CD4-positive, alpha-beta T cell (primary cell): Measurements from ENCODE around the gene PNLIPRP1. TPM values are rescaled to one million over a fixed set of nuclear protein-coding genes. Genes with fewer than 3 reads are reported as not detected.

Experiments used
- ATAC-seq: fragments of 200-7000 bp; cut with Tn5 transposase; one replicate; pipeline ENCODE4 v1.10.0; 2022; ENCODE audit warnings: mild to moderate bottlenecking; ENCODE audit not compliant: poor library complexity
- CTCF ChIA-PET: fragments of 350-600 bp; sonication (Branson Sonifier 250); formaldehyde crosslinking; loops from one replicate; lab custom pipeline; 2021; ENCODE audit warnings: antibody characterized with exemption, inconsistent platforms; lab: Charles Lee
- POLR2A ChIA-PET: fragments of 350-600 bp; sonication (Branson Sonifier 250); formaldehyde crosslinking; loops from one replicate; lab custom pipeline; 2021; ENCODE audit warnings: antibody characterized with exemption, inconsistent platforms; lab: Charles Lee
- DNase-seq, 14 experiments: peaks; one replicate each; pipeline ENCODE4 v3.0.0-alpha.2; 2013 to 2020; ENCODE audit warnings: mixed read lengths in 2 of 14
- H3K27ac ChIP-seq, 2 donors: one replicate each; pipeline versions ENCODE4 v1.5.1 to v1.7.0; 2013; ENCODE audit warnings: low read length in 2 of 2, low read depth in 1 of 2, mild to moderate bottlenecking in 1 of 2
- H3K27me3 ChIP-seq, 2 experiments: 1 replicate in 1 of 2; 2 replicates in 1 of 2; pipeline versions ENCODE4 v1.6.1 to v1.7.0; 2013; ENCODE audit warnings: low read length in 2 of 2, control low read depth in 1 of 2, mild to moderate bottlenecking in 1 of 2, moderate library complexity in 1 of 2; ENCODE audit not compliant: insufficient read depth in 2 of 2, control insufficient read depth in 1 of 2
- H3K36me3 ChIP-seq: one replicate; pipeline ENCODE4 v1.6.1; 2013; ENCODE audit warnings: low read length, control low read depth; ENCODE audit not compliant: insufficient read depth
- H3K4me1 ChIP-seq: one replicate; pipeline ENCODE4 v1.6.1; 2013; ENCODE audit warnings: low read length, control low read depth; ENCODE audit not compliant: insufficient read depth
- H3K4me3 ChIP-seq: one replicate; pipeline ENCODE4 v1.5.1; 2013; ENCODE audit warnings: mild to moderate bottlenecking, low read length, moderate library complexity
- H3K9me3 ChIP-seq, 2 experiments: 1 replicate in 1 of 2; 2 replicates in 1 of 2; pipeline versions ENCODE4 v1.6.1 to v1.7.0; 2013; ENCODE audit warnings: low read length in 2 of 2, mild to moderate bottlenecking in 2 of 2, control low read depth in 1 of 2, moderate library complexity in 1 of 2; ENCODE audit not compliant: control insufficient read depth in 1 of 2, insufficient read depth in 1 of 2
- H3K27ac Mint-ChIP-seq: one replicate; pipeline ENCODE4 v1.8.0; 2020; ENCODE audit warnings: mixed read lengths
- H3K27me3 Mint-ChIP-seq: one replicate; pipeline ENCODE4 v1.8.0; 2021; ENCODE audit warnings: mixed read lengths
- H3K36me3 Mint-ChIP-seq: one replicate; pipeline ENCODE4 v1.8.0; 2021; ENCODE audit warnings: low read depth, mixed read lengths
- H3K4me1 Mint-ChIP-seq: one replicate; pipeline ENCODE4 v1.8.0; 2021; ENCODE audit warnings: low read depth, mixed read lengths
- H3K4me3 Mint-ChIP-seq: one replicate; pipeline ENCODE4 v1.8.0; 2020; ENCODE audit warnings: mild to moderate bottlenecking, mixed read lengths
- H3K9me3 Mint-ChIP-seq: one replicate; pipeline ENCODE4 v1.8.0; 2020; ENCODE audit warnings: mixed read lengths
- CTCF ChIP-seq: fragments of 200-600 bp; IDR thresholded peaks from one replicate; pipeline ENCODE4 v1.8.0; 2022; ENCODE audit warnings: antibody characterized with exemption, mild to moderate bottlenecking
- intact Hi-C, 2 experiments: fragments of 100-400 bp; cut with DNase I in 1 of 2; cut with micrococcal nuclease in 1 of 2; formaldehyde crosslinking; loops; one replicate each; pipeline versions ENCODE4 v1.15.1 to v1.9.0; 2023 to 2025; cut with DNase I, micrococcal nuclease
- total RNA-seq, 174 experiments: library from RNA in 2 of 174; stranded (reverse) in 2 of 174; gene quantifications; one replicate each; pipeline ENCODE4 v1.2.3 and lab custom pipeline; 2021 to 2026

The PNLIPRP1 gene
- total RNA-seq, 2 experiments from 2014 or later = not detected

GRCh38 chr10:116621476-116621875, 30.7 kb downstream of the PNLIPRP1 start:
- H3K27ac ChIP-seq = no peak overlapping the region
- Mint-ChIP-seq H3K9me3 (no peaks in the 10 kb centered on the region), H3K27me3 (peaks cover 51% of the 10 kb centered on the region), H3K36me3 (no peaks in the 10 kb centered on the region), H3K27ac (no peak overlapping the region), H3K4me3 (no peak overlapping the region), H3K4me1 (no peaks in the 10 kb centered on the region)
- peaks cover 5 to 6% of the 10 kb centered on the region in 2 experiments for H3K27me3 ChIP-seq
- ATAC-seq = no peak
- H3K36me3 ChIP-seq = no peaks in the 10 kb centered on the region
- intact Hi-C loops = loop anchor here in 1 of 2 experiments (10.0 kb wide), 1 partner anchor 1537 kb away; no protein-coding TSS in a partner anchor
- POLR2A ChIA-PET = no interaction called here
- CTCF ChIA-PET = no interaction called here
- H3K9me3 ChIP-seq = no peaks in the 10 kb centered on the region
- DNase-seq = no peak
- no peaks in the 10 kb centered on the region for H3K4me1 ChIP-seq
- TF ChIP-seq CTCF = no peak
- H3K4me3 ChIP-seq = no peak overlapping the region

GRCh38 chr10:116621934-116622655, 31.3 kb downstream of the PNLIPRP1 start:
- Mint-ChIP-seq H3K4me3 (no peak overlapping the region), H3K4me1 (no peaks in the 10 kb centered on the region), H3K27me3 (peaks cover 53% of the 10 kb centered on the region), H3K36me3 (no peaks in the 10 kb centered on the region), H3K27ac (no peak overlapping the region), H3K9me3 (no peaks in the 10 kb centered on the region)
- POLR2A ChIA-PET = no interaction called here
- Histone ChIP-seq H3K36me3 (no peaks in the 10 kb centered on the region), H3K4me3 (no peak overlapping the region), H3K27me3 (peaks cover 11 to 12% of the 10 kb centered on the region in 2 experiments), H3K4me1 (no peaks in the 10 kb centered on the region), H3K9me3 (no peaks in the 10 kb centered on the region), H3K27ac (no peak overlapping the region)
- intact Hi-C loops = loop anchor here in 1 of 2 experiments (10.0 kb wide), 1 partner anchor 1537 kb away; no protein-coding TSS in a partner anchor
- no peak for TF ChIP-seq CTCF
- DNase-seq (no peak), ATAC-seq (no peak)
- CTCF ChIA-PET = no interaction called here

GRCh38 chr10:116625845-116626244, 35.1 kb downstream of the PNLIPRP1 start:
- Histone ChIP-seq H3K27ac (no peak overlapping the region), H3K27me3 (peaks cover 13 to 18% of the 10 kb centered on the region in 2 experiments), H3K36me3 (no peaks in the 10 kb centered on the region), H3K4me1 (no peaks in the 10 kb centered on the region), H3K9me3 (no peaks in the 10 kb centered on the region), H3K4me3 (no peak overlapping the region)
- peaks cover 67% of the 10 kb centered on the region for H3K27me3 Mint-ChIP-seq
- H3K27ac Mint-ChIP-seq = no peak overlapping the region
- H3K4me1 Mint-ChIP-seq = no peaks in the 10 kb centered on the region
- ChIA-PET POLR2A (no interaction called here), CTCF (no interaction called here)
- no peak for TF ChIP-seq CTCF
- H3K4me3 Mint-ChIP-seq = no peak overlapping the region
- ATAC-seq = no peak
- H3K9me3 Mint-ChIP-seq = no peaks in the 10 kb centered on the region
- DNase-seq = no peak
- intact Hi-C loops = loop anchor here in 1 of 2 experiments (10.0 kb wide), 1 partner anchor 1541 kb away; no protein-coding TSS in a partner anchor
- H3K36me3 Mint-ChIP-seq = no peaks in the 10 kb centered on the region
